ENCODE results near the gene UBE2E2.

UBE2E2 gene

DNA sequence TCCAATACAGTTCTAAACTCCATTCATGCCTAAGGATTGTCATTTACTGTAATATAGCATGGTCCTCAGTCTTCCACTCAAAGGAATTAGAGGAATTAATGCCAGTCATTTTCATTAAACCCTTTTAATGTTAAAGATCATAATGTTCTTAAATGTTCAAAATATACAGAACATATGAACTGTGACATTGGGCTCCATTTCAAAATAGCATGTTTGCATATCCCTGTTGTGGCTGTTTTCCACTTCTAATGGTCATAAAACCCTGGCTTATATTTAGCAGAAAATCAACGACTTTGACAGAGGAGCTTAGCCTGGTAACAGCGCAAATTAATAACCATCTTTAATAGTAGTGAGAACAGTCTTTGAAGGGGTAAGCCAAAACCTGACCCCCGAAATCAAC is 260.7 kb downstream of the UBE2E2 start:
- Histone ChIP-seq H3K27ac (ENCODE audit: low read depth, low read length) (no peak overlapping the region), H3K4me3 (ENCODE audit: low read length) (no peak overlapping the region)
- 100% methylated on average over 2 of the region's 3 CpGs for WGBS

DNA sequence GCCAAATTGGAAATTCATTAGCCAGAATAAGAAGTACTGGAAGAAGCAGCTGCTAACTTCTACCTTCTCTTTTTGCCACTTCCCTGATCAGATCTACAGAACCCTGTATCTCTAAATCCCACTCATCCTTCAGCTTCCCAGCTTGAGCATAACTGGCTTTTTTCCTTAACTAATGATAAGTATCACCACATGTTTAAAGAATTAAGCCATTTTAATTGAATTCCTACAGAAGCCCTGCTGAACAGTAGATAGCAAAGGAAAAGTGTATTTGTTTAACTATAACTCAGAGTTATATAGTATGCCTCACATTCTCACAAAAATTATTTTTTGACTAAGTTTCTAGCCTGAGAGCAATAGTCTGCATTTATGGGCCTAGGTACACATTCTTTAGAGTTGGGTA is 262.4 kb downstream of the UBE2E2 start:
- Histone ChIP-seq H3K27me3 (ENCODE audit: insufficient read depth, low read length) (no peaks in the 10 kb centered on the region), H3K4me1 (ENCODE audit: insufficient read depth, low read length) (peaks cover 7% of the 10 kb centered on the region; the same call in 1 of the 2 replicates), H3K27ac (ENCODE audit: low read depth, low read length) (no peak overlapping the region), H3K36me3 (ENCODE audit: insufficient read depth, low read length) (no peaks in the 10 kb centered on the region), H3K9me3 (ENCODE audit: insufficient read depth, low read depth, low read length) (no peaks in the 10 kb centered on the region), H3K4me3 (ENCODE audit: low read length) (no peak overlapping the region), H3K9ac (ENCODE audit: low read depth, low read length) (no peak overlapping the region)

More for the DNA sequence above, 260.7 kb downstream of the UBE2E2 start:
- Histone ChIP-seq H3K4me1 (ENCODE audit: insufficient read depth, low read length) (peaks cover 17% of the 10 kb centered on the region), H3K36me3 (ENCODE audit: insufficient read depth, low read length) (no peaks in the 10 kb centered on the region), H3K9ac (ENCODE audit: low read depth, low read length) (no peak overlapping the region), H3K27me3 (ENCODE audit: insufficient read depth, low read length) (no peaks in the 10 kb centered on the region), H3K9me3 (ENCODE audit: insufficient read depth, low read depth, low read length) (no peaks in the 10 kb centered on the region)

DNA sequence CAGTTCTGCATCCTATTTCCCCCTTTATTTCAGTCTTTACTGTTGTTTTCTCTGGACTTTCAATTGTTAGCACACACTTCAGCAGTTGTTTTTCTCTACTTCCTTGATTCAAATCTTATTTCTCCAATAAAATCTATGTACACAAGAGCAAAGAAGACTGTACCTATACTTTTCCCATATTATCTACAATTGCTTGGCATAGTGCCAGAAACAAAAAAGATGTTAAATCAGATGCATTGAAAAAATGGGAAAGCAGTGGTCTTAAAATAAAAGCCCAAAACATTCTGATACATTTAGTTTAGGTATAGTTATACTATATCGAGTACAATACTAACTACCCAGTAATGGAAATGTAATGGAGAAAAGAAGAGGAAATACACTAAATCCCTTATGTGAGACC is 265.1 kb downstream of the UBE2E2 start:
- H3K36me3 ChIP-seq (ENCODE audit: insufficient read depth, low read length): no peaks in the 10 kb centered on the region
- H3K4me1 ChIP-seq (ENCODE audit: insufficient read depth, low read length): peaks cover 7% of the 10 kb centered on the region; the same call in 1 of the 2 replicates
- H3K27me3 ChIP-seq (ENCODE audit: insufficient read depth, low read length): no peaks in the 10 kb centered on the region
- no peak overlapping the region for H3K27ac ChIP-seq (ENCODE audit: low read depth, low read length)
- no peak overlapping the region for H3K4me3 ChIP-seq (ENCODE audit: low read length)
- no peaks in the 10 kb centered on the region for H3K9me3 ChIP-seq (ENCODE audit: insufficient read depth, low read depth, low read length)
- H3K9ac ChIP-seq (ENCODE audit: low read depth, low read length): no peak overlapping the region
- WGBS: no CpG with 5 or more reads among the region's 1 CpG

GRCh38 chr3:23474580-23475357 is 271.6 kb downstream of the UBE2E2 start:
- no peak overlapping the region for H3K4me3 ChIP-seq (ENCODE audit: low read length)
- WGBS: 93% methylated on average over 4 of the region's 4 CpGs

GRCh38 chr3:23475446-23475845 is 272.3 kb downstream of the UBE2E2 start:
- WGBS: 90% methylated on average over 2 of the region's 2 CpGs

More at GRCh38 chr3:23474580-23475357, 271.6 kb downstream of the UBE2E2 start:
- H3K9me3 ChIP-seq (ENCODE audit: insufficient read depth, low read depth, low read length): peaks cover 15% of the 10 kb centered on the region
- H3K27ac ChIP-seq (ENCODE audit: low read depth, low read length): no peak overlapping the region
- no peak overlapping the region for H3K9ac ChIP-seq (ENCODE audit: low read depth, low read length)
- no peaks in the 10 kb centered on the region for H3K4me1 ChIP-seq (ENCODE audit: insufficient read depth, low read length)
- no peaks in the 10 kb centered on the region for H3K36me3 ChIP-seq (ENCODE audit: insufficient read depth, low read length)
- H3K27me3 ChIP-seq (ENCODE audit: insufficient read depth, low read length): no peaks in the 10 kb centered on the region

DNA sequence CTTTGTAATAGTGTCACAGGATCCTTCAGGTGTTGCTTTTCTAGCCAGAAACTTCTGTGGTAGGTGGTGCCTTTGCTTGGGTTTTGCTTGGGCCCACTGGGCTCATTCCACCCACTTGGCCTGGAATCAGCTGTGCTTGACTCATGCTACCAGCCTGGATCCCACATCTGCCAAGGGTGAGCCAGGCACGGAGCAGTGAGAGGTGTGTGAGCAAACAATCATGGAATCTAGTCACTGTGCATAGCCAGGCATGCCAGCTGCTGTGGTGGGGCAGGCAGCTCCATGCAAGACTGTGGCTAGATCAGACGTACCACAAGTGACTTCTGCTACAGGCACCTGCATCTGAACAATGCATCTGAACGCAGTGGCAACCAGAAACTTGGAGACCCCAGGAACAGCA is 275.9 kb downstream of the UBE2E2 start:
- Histone ChIP-seq H3K27me3 (ENCODE audit: insufficient read depth, low read length) (no peaks in the 10 kb centered on the region), H3K9me3 (ENCODE audit: insufficient read depth, low read depth, low read length) (peaks cover 18% of the 10 kb centered on the region), H3K36me3 (ENCODE audit: insufficient read depth, low read length) (no peaks in the 10 kb centered on the region), H3K9ac (ENCODE audit: low read depth, low read length) (no peak overlapping the region), H3K4me3 (ENCODE audit: low read length) (no peak overlapping the region), H3K27ac (ENCODE audit: low read depth, low read length) (no peak overlapping the region), H3K4me1 (ENCODE audit: insufficient read depth, low read length) (peaks cover 18% of the 10 kb centered on the region)
- 78% methylated on average over 3 of the region's 3 CpGs for WGBS

More at GRCh38 chr3:23475446-23475845, 272.3 kb downstream of the UBE2E2 start:
- H3K27ac ChIP-seq (ENCODE audit: low read depth, low read length): no peak overlapping the region
- H3K27me3 ChIP-seq (ENCODE audit: insufficient read depth, low read length): no peaks in the 10 kb centered on the region
- no peak overlapping the region for H3K4me3 ChIP-seq (ENCODE audit: low read length)
- H3K36me3 ChIP-seq (ENCODE audit: insufficient read depth, low read length): no peaks in the 10 kb centered on the region
- peaks cover 18% of the 10 kb centered on the region for H3K9me3 ChIP-seq (ENCODE audit: insufficient read depth, low read depth, low read length)
- H3K9ac ChIP-seq (ENCODE audit: low read depth, low read length): no peak overlapping the region
- H3K4me1 ChIP-seq (ENCODE audit: insufficient read depth, low read length): no peaks in the 10 kb centered on the region

GRCh38 chr3:23479615-23480328 is 276.6 kb downstream of the UBE2E2 start:
- WGBS: 79% methylated on average over 7 of the region's 7 CpGs
- peaks cover 18% of the 10 kb centered on the region for H3K4me1 ChIP-seq (ENCODE audit: insufficient read depth, low read length)
- no peak overlapping the region for H3K27ac ChIP-seq (ENCODE audit: low read depth, low read length)
- no peaks in the 10 kb centered on the region for H3K36me3 ChIP-seq (ENCODE audit: insufficient read depth, low read length)
- no peaks in the 10 kb centered on the region for H3K27me3 ChIP-seq (ENCODE audit: insufficient read depth, low read length)
- H3K9ac ChIP-seq (ENCODE audit: low read depth, low read length): no peak overlapping the region
- peaks cover 21% of the 10 kb centered on the region for H3K9me3 ChIP-seq (ENCODE audit: insufficient read depth, low read depth, low read length)
- no peak overlapping the region for H3K4me3 ChIP-seq (ENCODE audit: low read length)

GRCh38 chr3:23480329-23480714 is 277.2 kb downstream of the UBE2E2 start:
- Histone ChIP-seq H3K4me3 (ENCODE audit: low read length) (no peak overlapping the region), H3K4me1 (ENCODE audit: insufficient read depth, low read length) (peaks cover 18% of the 10 kb centered on the region), H3K9ac (ENCODE audit: low read depth, low read length) (no peak overlapping the region), H3K36me3 (ENCODE audit: insufficient read depth, low read length) (no peaks in the 10 kb centered on the region), H3K27me3 (ENCODE audit: insufficient read depth, low read length) (no peaks in the 10 kb centered on the region), H3K9me3 (ENCODE audit: insufficient read depth, low read depth, low read length) (peaks cover 26% of the 10 kb centered on the region), H3K27ac (ENCODE audit: low read depth, low read length) (no peak overlapping the region)
- WGBS: 89% methylated on average over 8 of the region's 8 CpGs

- Histone ChIP-seq H3K36me3 (ENCODE audit: insufficient read depth, low read length) (no peaks in the 10 kb centered on the region), H3K4me1 (ENCODE audit: insufficient read depth, low read length) (peaks cover 18% of the 10 kb centered on the region), H3K27me3 (ENCODE audit: insufficient read depth, low read length) (no peaks in the 10 kb centered on the region), H3K9ac (ENCODE audit: low read depth, low read length) (no peak overlapping the region), H3K4me3 (ENCODE audit: low read length) (no peak overlapping the region), H3K9me3 (ENCODE audit: insufficient read depth, low read depth, low read length) (peaks cover 34% of the 10 kb centered on the region), H3K27ac (ENCODE audit: low read depth, low read length) (no peak overlapping the region; the same call in 1 of the 2 replicates)
- WGBS: 90% methylated on average over 3 of the region's 5 CpGs
Observed at GRCh38 chr3:23481011-23481615, 278.0 kb downstream of the UBE2E2 start.

DNA sequence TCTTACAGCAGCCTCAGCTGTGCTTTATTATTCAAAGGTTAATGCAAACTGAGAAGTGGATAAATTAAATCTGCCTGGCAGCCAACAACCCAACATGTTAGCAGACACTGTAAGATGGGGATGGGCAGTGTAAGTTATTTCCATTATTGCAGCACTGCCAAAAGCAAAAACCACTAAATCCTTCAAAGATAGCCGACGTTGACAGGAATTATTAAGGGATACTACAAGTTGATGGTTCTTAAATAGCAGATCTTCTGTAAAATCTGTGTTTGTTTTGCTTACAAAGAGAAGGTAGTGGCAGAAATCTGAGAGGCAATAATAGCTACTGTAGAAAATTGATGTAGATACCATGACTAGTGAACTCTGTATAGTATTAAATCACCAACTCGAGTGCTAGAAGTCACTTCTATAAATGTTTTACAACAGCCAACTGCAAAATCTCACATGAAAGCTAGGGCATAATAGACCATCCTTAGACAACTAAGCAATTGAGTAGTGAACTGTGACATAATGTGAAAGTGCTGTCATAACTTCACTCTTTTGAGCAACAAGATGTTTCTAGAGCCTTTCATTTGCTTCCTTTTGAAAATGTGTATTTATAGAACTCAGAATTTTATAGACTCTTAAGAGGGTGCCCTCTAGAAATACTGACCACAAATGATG is 278.6 kb downstream of the UBE2E2 start:
- no peak overlapping the region for H3K4me3 ChIP-seq (ENCODE audit: low read length)
- H3K36me3 ChIP-seq (ENCODE audit: insufficient read depth, low read length): no peaks in the 10 kb centered on the region
- 98% methylated on average over 3 of the region's 3 CpGs for WGBS
- H3K4me1 ChIP-seq (ENCODE audit: insufficient read depth, low read length): peaks cover 18% of the 10 kb centered on the region
- H3K27ac ChIP-seq (ENCODE audit: low read depth, low read length): no peak overlapping the region
- H3K27me3 ChIP-seq (ENCODE audit: insufficient read depth, low read length): no peaks in the 10 kb centered on the region
- H3K9ac ChIP-seq (ENCODE audit: low read depth, low read length): no peak overlapping the region
- peaks cover 40% of the 10 kb centered on the region for H3K9me3 ChIP-seq (ENCODE audit: insufficient read depth, low read depth, low read length)

DNA sequence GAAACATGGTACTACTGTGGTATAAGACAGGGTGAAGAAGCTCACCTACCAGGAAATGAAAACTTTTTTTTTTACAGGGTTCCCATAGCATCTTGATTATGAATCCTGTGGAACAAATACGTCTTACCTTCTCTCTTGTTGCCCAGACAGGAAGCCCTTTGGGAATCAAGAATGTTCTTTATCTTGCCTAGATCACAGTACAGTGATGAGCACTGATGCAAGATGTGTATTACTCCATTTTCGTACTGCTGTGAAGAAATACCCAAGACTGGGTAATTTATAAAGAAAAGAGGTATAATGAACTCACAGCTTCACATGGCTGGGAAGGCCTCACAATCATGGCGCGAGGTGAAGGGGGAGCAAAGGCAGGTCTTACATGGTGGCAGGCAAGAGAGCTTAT is 281.3 kb downstream of the UBE2E2 start:
- Histone ChIP-seq H3K4me3 (ENCODE audit: low read length) (no peak overlapping the region), H3K9ac (ENCODE audit: low read depth, low read length) (no peak overlapping the region), H3K36me3 (ENCODE audit: insufficient read depth, low read length) (no peaks in the 10 kb centered on the region), H3K9me3 (ENCODE audit: insufficient read depth, low read depth, low read length) (peaks cover 33% of the 10 kb centered on the region), H3K27ac (ENCODE audit: low read depth, low read length) (no peak overlapping the region), H3K4me1 (ENCODE audit: insufficient read depth, low read length) (peaks cover 20% of the 10 kb centered on the region), H3K27me3 (ENCODE audit: insufficient read depth, low read length) (no peaks in the 10 kb centered on the region)
- WGBS: 96% methylated on average over 4 of the region's 4 CpGs
